HCT116 (cell line): Measurements from ENCODE around the gene TSPAN11. TPM values are rescaled to one million over a fixed set of nuclear protein-coding genes. Genes with fewer than 3 reads are reported as not detected.

Experiments
- ATAC-seq: fragments of 200-7000 bp; cut with Tn5 transposase; 2 replicates; pipeline ENCODE4 v1.9.1; 2020; ENCODE audit warnings: mild to moderate bottlenecking, moderate library complexity
- BruUV-seq: library from RNA; stranded (reverse); fragments of 400-500 nt; replicated peaks from 2 replicates; lab custom pipeline; 2021; lab: Mats Ljungman, UMichigan
- CTCF ChIA-PET: fragments of 300-600 bp; sonication (Branson Sonifier 250); formaldehyde crosslinking; loops from one replicate; lab custom pipeline; 2021; ENCODE audit warnings: antibody characterized with exemption; lab: Charles Lee
- POLR2A ChIA-PET: fragments of 300-600, 350-600 bp; sonication (Branson Sonifier 250); formaldehyde crosslinking; loops from one replicate; lab custom pipeline; 2021; ENCODE audit warnings: antibody characterized with exemption; lab: Charles Lee
- RAD21 ChIA-PET, 2 experiments: fragments of 300-600 bp; sonication (Branson Sonifier 250); formaldehyde crosslinking; loops; one replicate each; lab custom pipeline; 2023; ENCODE audit warnings: low total read pairs in 2 of 2; ENCODE audit not compliant: uncharacterized antibody in 2 of 2, unreplicated experiment in 2 of 2, low non-redundant PET in 1 of 2; lab: Charles Lee
- DNase-seq: peaks from one replicate; pipeline ENCODE4 v3.0.0-alpha.2; 2010; ENCODE audit warnings: low read depth, low spot score
- H2AFZ ChIP-seq: fragments of 200-600 bp; shearing (Covaris generic), sonication (generic); 2 replicates; pipeline ENCODE4 v1.6.1; 2017; ENCODE audit warnings: low read depth, mixed run types, mixed read lengths, antibody characterized with exemption, low read length; ENCODE audit not compliant: poor library complexity, severe bottlenecking
- H3K27ac ChIP-seq: 2 replicates; pipeline ENCODE4 v1.5.1; 2012; ENCODE audit warnings: low read depth, low read length
- H3K27me3 ChIP-seq: fragments of 200-600 bp; sonication (generic); 2 replicates; pipeline ENCODE4 v1.6.1; 2016; ENCODE audit warnings: mixed run types, low read length, mixed read lengths; ENCODE audit not compliant: insufficient read depth
- H3K36me3 ChIP-seq, 2 experiments: fragments of 200-500 bp in 1 of 2; fragments of 200-600 bp in 1 of 2; sonication (Bioruptor generic) in 1 of 2; sonication (generic) in 1 of 2; 2 replicates each; pipeline versions ENCODE4 v1.5.1 to v1.6.1; 2014 to 2016; ENCODE audit warnings: low read length in 2 of 2, inconsistent platforms in 1 of 2, mixed read lengths in 1 of 2, mixed run types in 1 of 2; ENCODE audit not compliant: insufficient read depth in 2 of 2, control insufficient read depth in 1 of 2
- H3K4me1 ChIP-seq, 2 experiments: fragments of 200-600 bp in 1 of 2; sonication (generic) in 1 of 2; 2 replicates each; pipeline versions ENCODE4 v1.5.1 to v1.6.1; 2012 to 2017; ENCODE audit warnings: low read length in 2 of 2, inconsistent platforms in 1 of 2, mild to moderate bottlenecking in 1 of 2, mixed read lengths in 1 of 2, mixed run types in 1 of 2, moderate library complexity in 1 of 2; ENCODE audit not compliant: insufficient read depth in 2 of 2, control insufficient read depth in 1 of 2
- H3K4me2 ChIP-seq: fragments of 200-600 bp; sonication (generic); 2 replicates; pipeline ENCODE4 v1.6.1; 2017; ENCODE audit warnings: mixed run types, low read length, mixed read lengths
- H3K4me3 ChIP-seq, 2 experiments: fragments of 200-600 bp in 1 of 2; sonication (generic) in 1 of 2; replicated peaks in 1 of 2; 2 replicates each; pipeline ENCODE4 v1.5.1; 2011 to 2016; ENCODE audit warnings: low read length in 2 of 2, control low read depth in 1 of 2, low read depth in 1 of 2, mild to moderate bottlenecking in 1 of 2, mixed read lengths in 1 of 2, mixed run types in 1 of 2
- H3K79me2 ChIP-seq: fragments of 200-600 bp; sonication (generic); 2 replicates; pipeline ENCODE4 v1.6.1; 2017; ENCODE audit warnings: mild to moderate bottlenecking, mixed run types, low read length, moderate library complexity, mixed read lengths; ENCODE audit not compliant: insufficient read depth
- H3K9ac ChIP-seq: fragments of 200-600 bp; sonication (generic); 2 replicates; pipeline ENCODE4 v1.6.1; 2016; ENCODE audit warnings: low read length, mixed read lengths
- H3K9me2 ChIP-seq: fragments of 200-600 bp; sonication (generic), shearing (Covaris generic); 2 replicates; pipeline ENCODE4 v1.6.1; 2017; ENCODE audit warnings: mixed run types, mild to moderate bottlenecking, moderate library complexity; ENCODE audit not compliant: insufficient read depth
- H3K9me3 ChIP-seq, 2 experiments: fragments of 200-500 bp in 1 of 2; fragments of 200-600 bp in 1 of 2; sonication (Bioruptor generic) in 1 of 2; sonication (generic) in 1 of 2; 2 replicates each; pipeline ENCODE4 v1.6.1; 2014 to 2017; ENCODE audit warnings: low read length in 2 of 2, mixed read lengths in 2 of 2, inconsistent platforms in 1 of 2, low read depth in 1 of 2, mild to moderate bottlenecking in 1 of 2, mixed run types in 1 of 2, moderate library complexity in 1 of 2; ENCODE audit not compliant: control insufficient read depth in 1 of 2, insufficient read depth in 1 of 2
- H4K20me1 ChIP-seq: fragments of 200-600 bp; sonication (generic), shearing (Covaris generic); 2 replicates; pipeline ENCODE4 v1.6.1; 2017; ENCODE audit warnings: mixed run types, mild to moderate bottlenecking, moderate library complexity; ENCODE audit not compliant: insufficient read depth
- ATF3 ChIP-seq: IDR thresholded peaks from 2 replicates; pipeline ENCODE4 v1.6.1; 2012
- CBX3 ChIP-seq: IDR thresholded peaks from 2 replicates; pipeline ENCODE4 v1.6.1; 2012; ENCODE audit warnings: low read depth
- CTCF ChIP-seq, 3 experiments: fragments of 200-600 bp in 1 of 3; sonication (generic) in 1 of 3; IDR thresholded peaks in 2 of 3; conservative IDR thresholded peaks in 1 of 3; 2 replicates each; pipeline ENCODE4 v1.5.1; 2012 to 2017; ENCODE audit warnings: low read depth in 2 of 3, low read length in 2 of 3, antibody characterized with exemption in 1 of 3, borderline replicate concordance in 1 of 3, control low read depth in 1 of 3, mild to moderate bottlenecking in 1 of 3, mixed read lengths in 1 of 3, mixed run types in 1 of 3, moderate library complexity in 1 of 3; ENCODE audit not compliant: insufficient read depth in 1 of 3
- EGR1 ChIP-seq: IDR thresholded peaks from 2 replicates; pipeline ENCODE4 v1.6.1; 2012; ENCODE audit warnings: low read depth
- ELF1 ChIP-seq: IDR thresholded peaks from 2 replicates; pipeline ENCODE4 v1.6.1; 2012; ENCODE audit warnings: low read depth, borderline replicate concordance
- JUND ChIP-seq: IDR thresholded peaks from 2 replicates; pipeline ENCODE4 v1.6.1; 2012
- POLR2A ChIP-seq: IDR thresholded peaks from 2 replicates; pipeline ENCODE4 v1.7.0; 2011; ENCODE audit warnings: borderline replicate concordance; ENCODE audit not compliant: insufficient read depth, insufficient read length; ENCODE audit errors: extremely low read depth
- POLR2AphosphoS5 ChIP-seq: IDR thresholded peaks from 2 replicates; pipeline ENCODE4 v1.6.1; 2011; ENCODE audit warnings: mild to moderate bottlenecking, low read depth, low read length, moderate library complexity
- RAD21 ChIP-seq: IDR thresholded peaks from 2 replicates; pipeline ENCODE4 v1.6.1; 2012; ENCODE audit warnings: low read depth, mild to moderate bottlenecking
- SIN3A ChIP-seq: IDR thresholded peaks from 2 replicates; pipeline ENCODE4 v1.6.1; 2012; ENCODE audit warnings: low read depth
- SP1 ChIP-seq: IDR thresholded peaks from 2 replicates; pipeline ENCODE4 v1.6.1; 2012; ENCODE audit warnings: low read depth
- YY1 ChIP-seq: IDR thresholded peaks from 2 replicates; pipeline ENCODE4 v1.6.1; 2011; ENCODE audit warnings: low read length, low read depth, moderate library complexity, mild to moderate bottlenecking; ENCODE audit not compliant: insufficient replicate concordance; ENCODE audit errors: extremely low read depth
- ZBTB33 ChIP-seq: IDR thresholded peaks from 2 replicates; pipeline ENCODE4 v1.6.1; 2011; ENCODE audit warnings: mild to moderate bottlenecking, low read length, moderate library complexity; ENCODE audit not compliant: insufficient replicate concordance; ENCODE audit errors: extremely low read depth
- ZFX ChIP-seq: fragments of 450-650 bp; IDR thresholded peaks from 2 replicates; pipeline ENCODE4 v1.6.1; 2017
- intact Hi-C: fragments of 100-400 bp; cut with micrococcal nuclease; formaldehyde crosslinking; loops from 2 replicates; pipeline ENCODE4 v1.10.0; 2022
- total RNA-seq: library from RNA; stranded (reverse); gene quantifications from one replicate; pipeline ENCODE4 v1.2.1, GENCODE V29; 2021; ENCODE audit not compliant: unreplicated experiment

TSPAN11 gene
- total RNA-seq, 1 experiment from 2014 or later: not detected

GRCh38 chr12:30991466-30991865 is 64.9 kb downstream of the TSPAN11 start:
- RAD21 ChIA-PET: no interaction called here
- Histone ChIP-seq H3K9ac (no peak overlapping the region), H3K9me2 (no peaks in the 10 kb centered on the region), H3K4me2 (no peak overlapping the region), H3K79me2 (no peaks in the 10 kb centered on the region), H3K27me3 (no peaks in the 10 kb centered on the region), H3K4me3 (no peak overlapping the region), H3K9me3 (no peaks in the 10 kb centered on the region), H3K36me3 (no peaks in the 10 kb centered on the region), H2AFZ (no peak overlapping the region), H4K20me1 (no peaks in the 10 kb centered on the region), H3K27ac (no peak overlapping the region), H3K4me1 (peaks cover 0 to 4% of the 10 kb centered on the region in 2 experiments; a peak in 2 of 4 replicates)
- TF ChIP-seq ZBTB33: no peak
- TF ChIP-seq CTCF (IDR thresholded peaks at IDR 0.05 in 2 of 3, conservative IDR thresholded peaks at IDR 0.05 in 1 of 3; ENCODE audit: borderline replicate concordance in 1 of 3, insufficient read depth in 1 of 3, low read depth in 2 of 3, low read length in 2 of 3): no peak
- no peak for TF ChIP-seq POLR2A
- no peak for TF ChIP-seq ZFX
- TF ChIP-seq EGR1: no peak
- no peak for TF ChIP-seq RAD21
- TF ChIP-seq JUND: no peak
- TF ChIP-seq POLR2AphosphoS5: no peak
- TF ChIP-seq CBX3: no peak
- TF ChIP-seq ELF1: no peak
- no peak for TF ChIP-seq SP1
- no peak for TF ChIP-seq ATF3
- TF ChIP-seq YY1: no peak
- no peak for TF ChIP-seq SIN3A
- POLR2A ChIA-PET: no interaction called here
- CTCF ChIA-PET: interaction anchor here (3.2 kb wide), 1 partner anchor 140 kb away, joined by 21 read pairs; no protein-coding TSS in a partner anchor
- intact Hi-C loops: no loop called here
- BruUV-seq: no TSS peak
- ATAC-seq (no peak), DNase-seq (no peak)
